Psoas muscle (tissue), 8 donors: ENCODE results near the gene WFDC12. TPM values are rescaled to one million over a fixed set of nuclear protein-coding genes. Genes with fewer than 3 reads are reported as not detected.

ENCODE experiments used
- ATAC-seq, 4 donors: fragments of 200-7000 bp; cut with Tn5 transposase; one replicate each; pipeline ENCODE4 v1.9.1; 2020; ENCODE audit warnings: moderate library complexity in 3 of 4, mild to moderate bottlenecking in 2 of 4
- DNase-seq, 2 donors: peaks; one replicate each; pipeline ENCODE4 v3.0.0-alpha.2; 2020
- H3K27ac ChIP-seq: fragments of 200-600 bp; one replicate; pipeline ENCODE4 v1.8.0; 2022
- H3K27me3 ChIP-seq, 3 donors: fragments of 200-600 bp in 1 of 3; one replicate each; pipeline versions ENCODE4 v1.6.1 to v1.8.0; 2013 to 2022; ENCODE audit warnings: low read length in 2 of 3, mild to moderate bottlenecking in 2 of 3, moderate library complexity in 1 of 3; ENCODE audit not compliant: insufficient read depth in 3 of 3
- H3K36me3 ChIP-seq, 2 donors: fragments of 200-600 bp in 1 of 2; one replicate each; pipeline versions ENCODE4 v1.6.1 to v1.8.0; 2013 to 2022; ENCODE audit warnings: low read depth in 1 of 2, mild to moderate bottlenecking in 1 of 2, moderate library complexity in 1 of 2; ENCODE audit not compliant: insufficient read depth in 1 of 2
- H3K4me1 ChIP-seq: fragments of 200-600 bp; one replicate; pipeline ENCODE4 v1.8.0; 2022
- H3K4me3 ChIP-seq: fragments of 200-600 bp; one replicate; pipeline ENCODE4 v1.8.0; 2022; ENCODE audit warnings: mild to moderate bottlenecking
- H3K9me3 ChIP-seq: fragments of 200-600 bp; one replicate; pipeline ENCODE4 v1.8.0; 2022
- WGBS, 3 donors: extraction: QIAGEN DNeasy Blood & Tissue Kit; methylation state at CpG; one replicate each; pipeline versions ENCODE4 v1.1.6 to v1.1.7; 2013; 5-methylcytosine and 5-hydroxymethylcytosine counted together
- intact Hi-C, 2 donors: fragments of 100-400 bp; cut with DNase I; formaldehyde crosslinking; loops; one replicate each; pipeline versions ENCODE4 v1.11.0 to v1.14.2; 2022
- long read RNA-seq, 2 donors: library from polyadenylated mRNA; unstranded; transcript quantifications; one replicate each; pipeline ENCODE4 v2.0.0, GENCODE V29; 2021
- polyA plus RNA-seq, 3 donors: library from polyadenylated mRNA; stranded (reverse); fragments of 200-250 nt; gene quantifications; one replicate each; pipeline ENCODE4 v1.2.3, GENCODE V29; 2013
- total RNA-seq, 4 donors: library from RNA; stranded (reverse); fragmentation: NEBNext Ultra II Directional in 2 of 4; extraction: Animal tissue kit (Norgen Biotek cat#: 25700) in 2 of 4; gene quantifications; one replicate each; pipeline versions ENCODE4 v1.2.1 to v1.2.4, GENCODE V29; 2021 to 2023
- TF ChIP-seq, protein P1 (sequence below): fragments of 200-600 bp; IDR thresholded peaks from one replicate; pipeline ENCODE4 v1.8.0; 2022; ENCODE audit warnings: antibody characterized with exemption
- donor health status: healthy with polysubstance abuse.
- donor health status: DM: no; HTN: no; CAD: no; lungs with moderate emphysema.
- donor health status: Bipolar disorder and iron deficiency.
- donor health status: healthy.
- donor health status: DM: yes; HTN: yes; CAD: no.
- donor health status: DM: no; HTN: no; CAD: no.
- donor health status: DM: no; HTN: no; CAD: no.
- donor health status: DM: yes; HTN: yes; CAD: no.

The WFDC12 gene
- not detected for total RNA-seq
- not detected for polyA plus RNA-seq
- long read RNA-seq, donor 1: 0 reads
- long read RNA-seq, donor 2: 0 reads

DNA sequence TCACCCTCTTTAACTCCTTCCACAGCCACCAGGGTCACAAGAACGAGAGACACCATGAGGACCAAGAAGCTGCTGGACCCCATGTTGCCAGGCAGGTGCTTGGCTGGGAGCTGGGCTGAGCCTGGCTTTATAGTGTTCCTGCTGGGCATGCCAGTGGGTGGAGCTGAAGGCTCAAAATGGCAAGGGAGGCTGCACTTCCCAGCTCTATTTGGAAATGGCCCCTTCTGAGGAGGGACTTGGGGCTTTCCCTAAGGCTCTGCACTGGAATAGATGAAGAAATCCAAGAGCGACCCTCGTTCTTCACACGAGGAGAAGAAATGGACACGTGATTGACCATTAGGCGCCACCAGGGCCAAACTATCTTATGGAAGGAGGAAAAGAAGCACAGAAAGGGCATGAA lies at the start of gene WFDC12:
Gene WFDC12 (minus strand): TSS at position 101 of the 400 bp plus-strand sequence. CDS start 18 bp downstream, at position 83.
- H3K4me3 ChIP-seq: no peak within 1 kb of the TSS
- no peaks in the 10 kb centered on the region for H3K9me3 ChIP-seq
- TF ChIP-seq, protein P1, sequence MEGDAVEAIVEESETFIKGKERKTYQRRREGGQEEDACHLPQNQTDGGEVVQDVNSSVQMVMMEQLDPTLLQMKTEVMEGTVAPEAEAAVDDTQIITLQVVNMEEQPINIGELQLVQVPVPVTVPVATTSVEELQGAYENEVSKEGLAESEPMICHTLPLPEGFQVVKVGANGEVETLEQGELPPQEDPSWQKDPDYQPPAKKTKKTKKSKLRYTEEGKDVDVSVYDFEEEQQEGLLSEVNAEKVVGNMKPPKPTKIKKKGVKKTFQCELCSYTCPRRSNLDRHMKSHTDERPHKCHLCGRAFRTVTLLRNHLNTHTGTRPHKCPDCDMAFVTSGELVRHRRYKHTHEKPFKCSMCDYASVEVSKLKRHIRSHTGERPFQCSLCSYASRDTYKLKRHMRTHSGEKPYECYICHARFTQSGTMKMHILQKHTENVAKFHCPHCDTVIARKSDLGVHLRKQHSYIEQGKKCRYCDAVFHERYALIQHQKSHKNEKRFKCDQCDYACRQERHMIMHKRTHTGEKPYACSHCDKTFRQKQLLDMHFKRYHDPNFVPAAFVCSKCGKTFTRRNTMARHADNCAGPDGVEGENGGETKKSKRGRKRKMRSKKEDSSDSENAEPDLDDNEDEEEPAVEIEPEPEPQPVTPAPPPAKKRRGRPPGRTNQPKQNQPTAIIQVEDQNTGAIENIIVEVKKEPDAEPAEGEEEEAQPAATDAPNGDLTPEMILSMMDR: no peak
- H3K27ac ChIP-seq: no peak within 1 kb of the TSS
- DNase-seq: no peak
- no peak for ATAC-seq
- no peaks in the 10 kb centered on the region for H3K36me3 ChIP-seq
- no peaks in the 10 kb centered on the region for H3K4me1 ChIP-seq
- 74 to 76% (median 75%) methylated on average over 6 of the region's 6 CpGs for WGBS, 3 donors
- H3K27me3 ChIP-seq: peaks cover 0 to 25% (median 0%) of the 10 kb centered on the region in 3 donors
- intact Hi-C loops: no loop called here

- Histone ChIP-seq H3K27me3 (peaks cover 0 to 4% (median 0%) of the 10 kb centered on the region in 3 donors), H3K27ac (no peak overlapping the region), H3K9me3 (peaks cover 6% of the 10 kb centered on the region), H3K4me3 (no peak overlapping the region), H3K4me1 (no peaks in the 10 kb centered on the region), H3K36me3 (no peaks in the 10 kb centered on the region)
- intact Hi-C loops: no loop called here
- WGBS, 3 donors: 26 to 43% (median 29%) methylated on average over 1 of the region's 1 CpG
- no peak for DNase-seq
- TF ChIP-seq, protein P1: no peak
- no peak for ATAC-seq
These were observed 49.3 kb upstream of the WFDC12 start for GRCh38 chr20:45173522-45173921.

DNA sequence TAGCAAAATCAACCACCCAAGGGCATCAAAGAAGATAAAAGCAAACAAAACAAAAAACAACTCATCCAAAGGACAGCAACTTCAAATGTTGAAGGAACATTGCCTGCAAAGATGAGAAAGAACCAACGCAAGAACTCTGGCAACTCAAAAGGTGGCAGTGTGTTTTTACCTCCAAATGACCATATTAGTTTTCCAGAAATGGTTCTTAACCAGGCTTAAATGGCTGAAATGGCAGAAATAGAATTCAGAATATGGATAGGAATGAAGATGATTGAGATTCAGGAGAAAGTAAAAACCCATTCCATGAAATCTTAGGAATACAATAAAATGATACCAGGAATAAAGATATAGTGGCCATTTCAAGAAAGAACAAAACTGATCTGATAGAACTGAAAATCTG lies 40.6 kb upstream of the WFDC12 start:
- Histone ChIP-seq H3K4me1 (no peaks in the 10 kb centered on the region), H3K27ac (no peak overlapping the region), H3K36me3 (no peaks in the 10 kb centered on the region), H3K9me3 (peaks cover 7% of the 10 kb centered on the region), H3K27me3 (peaks cover 0 to 4% (median 0%) of the 10 kb centered on the region in 3 donors), H3K4me3 (no peak overlapping the region)
- WGBS, 3 donors: 79 to 88% (median 85%) methylated on average over 1 of the region's 1 CpG
- TF ChIP-seq, protein P1: no peak
- DNase-seq (no peak), ATAC-seq (no peak)
- intact Hi-C loops: no loop called here

DNA sequence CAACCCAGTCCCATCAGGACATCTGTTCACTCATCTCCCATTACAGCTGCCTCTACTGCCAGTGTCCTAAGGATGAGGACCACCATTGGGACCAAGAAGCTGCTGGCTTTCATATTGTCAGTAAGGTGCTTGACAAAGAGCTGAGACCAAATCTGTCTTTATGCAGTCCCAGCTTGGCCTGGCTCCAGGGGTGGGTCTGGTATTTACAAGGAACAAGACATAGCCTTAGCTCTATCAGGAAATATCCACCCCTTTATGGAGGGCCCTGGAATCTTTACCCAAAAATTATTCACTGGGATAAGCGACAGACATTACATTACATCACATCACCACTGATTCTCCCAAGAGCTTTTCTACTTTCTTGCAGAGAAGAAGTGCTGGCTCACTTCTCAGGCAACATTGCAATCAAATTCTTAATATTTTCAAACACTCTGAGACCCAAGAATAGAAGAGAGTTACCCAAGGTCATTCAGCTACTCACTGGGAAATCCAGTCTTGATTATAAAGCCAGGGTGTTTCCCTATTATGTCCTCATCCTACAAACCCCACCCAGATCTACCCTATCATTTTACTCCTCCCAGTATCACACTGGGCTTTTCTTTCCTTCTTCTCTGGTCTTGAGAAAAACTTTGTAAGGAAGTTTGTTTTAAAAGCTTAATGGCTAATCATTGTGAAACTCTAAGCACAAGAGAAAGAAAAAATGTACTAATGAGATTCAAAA lies 39.0 kb upstream of the WFDC12 start:
- H3K4me3 ChIP-seq: no peak overlapping the region
- no peaks in the 10 kb centered on the region for H3K36me3 ChIP-seq
- ATAC-seq: no peak
- TF ChIP-seq, protein P1: no peak
- intact Hi-C loops: no loop called here
- DNase-seq: no peak
- H3K4me1 ChIP-seq: no peaks in the 10 kb centered on the region
- H3K9me3 ChIP-seq: peaks cover 7% of the 10 kb centered on the region
- no peak overlapping the region for H3K27ac ChIP-seq
- WGBS, 3 donors: 50 to 71% (median 63%) methylated on average over 1 of the region's 1 CpG
- peaks cover 0 to 4% (median 0%) of the 10 kb centered on the region in 3 donors for H3K27me3 ChIP-seq

GRCh38 chr20:45157962-45158361 lies 33.7 kb upstream of the WFDC12 start:
- DNase-seq: no peak
- Histone ChIP-seq H3K27me3 (no peaks in the 10 kb centered on the region), H3K36me3 (no peaks in the 10 kb centered on the region), H3K4me1 (no peaks in the 10 kb centered on the region), H3K9me3 (peaks cover 7% of the 10 kb centered on the region), H3K4me3 (no peak overlapping the region), H3K27ac (no peak overlapping the region)
- intact Hi-C loops: no loop called here
- no peak for ATAC-seq
- 11 to 19% (median 12%) methylated on average over 1 of the region's 1 CpG for WGBS, 3 donors
- TF ChIP-seq, protein P1: no peak
